Loucy (cell line): ENCODE measurements around the gene BCAS1.

ENCODE experiments used
- EZH2phosphoT487 ChIP-seq: fragments of 200-600 bp; IDR thresholded peaks from 2 replicates; pipeline ENCODE4 v1.6.1; 2018; ENCODE audit warnings: antibody characterized with exemption, mild to moderate bottlenecking, moderate library complexity, borderline replicate concordance
- TF ChIP-seq, protein P1 (sequence below): fragments of 200-600 bp; sonication (generic); conservative IDR thresholded peaks from 2 replicates; pipeline ENCODE4 v1.5.1; 2014; ENCODE audit warnings: mild to moderate bottlenecking, antibody characterized with exemption, low read length

DNA sequence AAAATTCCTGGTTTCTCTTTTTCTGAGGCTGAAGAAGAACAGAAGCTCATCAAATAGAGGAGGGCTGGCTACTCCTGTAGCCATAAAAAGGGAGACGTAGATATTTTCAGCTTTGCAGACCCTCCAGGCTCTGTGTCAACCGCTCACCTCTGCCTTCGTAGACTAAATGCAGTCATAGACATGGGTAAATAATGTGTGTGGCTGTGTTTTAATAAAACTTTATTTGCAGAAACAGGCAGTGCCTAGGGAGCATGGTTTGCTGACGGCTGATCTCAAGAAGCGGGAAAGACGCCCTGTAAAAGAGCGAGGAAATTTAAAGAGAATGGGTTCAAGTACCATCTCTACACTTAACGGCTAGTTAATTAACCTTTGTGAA, 171.8 kb downstream of the BCAS1 start:
- TF ChIP-seq, protein P1, sequence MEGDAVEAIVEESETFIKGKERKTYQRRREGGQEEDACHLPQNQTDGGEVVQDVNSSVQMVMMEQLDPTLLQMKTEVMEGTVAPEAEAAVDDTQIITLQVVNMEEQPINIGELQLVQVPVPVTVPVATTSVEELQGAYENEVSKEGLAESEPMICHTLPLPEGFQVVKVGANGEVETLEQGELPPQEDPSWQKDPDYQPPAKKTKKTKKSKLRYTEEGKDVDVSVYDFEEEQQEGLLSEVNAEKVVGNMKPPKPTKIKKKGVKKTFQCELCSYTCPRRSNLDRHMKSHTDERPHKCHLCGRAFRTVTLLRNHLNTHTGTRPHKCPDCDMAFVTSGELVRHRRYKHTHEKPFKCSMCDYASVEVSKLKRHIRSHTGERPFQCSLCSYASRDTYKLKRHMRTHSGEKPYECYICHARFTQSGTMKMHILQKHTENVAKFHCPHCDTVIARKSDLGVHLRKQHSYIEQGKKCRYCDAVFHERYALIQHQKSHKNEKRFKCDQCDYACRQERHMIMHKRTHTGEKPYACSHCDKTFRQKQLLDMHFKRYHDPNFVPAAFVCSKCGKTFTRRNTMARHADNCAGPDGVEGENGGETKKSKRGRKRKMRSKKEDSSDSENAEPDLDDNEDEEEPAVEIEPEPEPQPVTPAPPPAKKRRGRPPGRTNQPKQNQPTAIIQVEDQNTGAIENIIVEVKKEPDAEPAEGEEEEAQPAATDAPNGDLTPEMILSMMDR, result no peak
- no peak for TF ChIP-seq EZH2phosphoT487
